ENCODE measurements around the gene STX2.

Gene STX2

DNA sequence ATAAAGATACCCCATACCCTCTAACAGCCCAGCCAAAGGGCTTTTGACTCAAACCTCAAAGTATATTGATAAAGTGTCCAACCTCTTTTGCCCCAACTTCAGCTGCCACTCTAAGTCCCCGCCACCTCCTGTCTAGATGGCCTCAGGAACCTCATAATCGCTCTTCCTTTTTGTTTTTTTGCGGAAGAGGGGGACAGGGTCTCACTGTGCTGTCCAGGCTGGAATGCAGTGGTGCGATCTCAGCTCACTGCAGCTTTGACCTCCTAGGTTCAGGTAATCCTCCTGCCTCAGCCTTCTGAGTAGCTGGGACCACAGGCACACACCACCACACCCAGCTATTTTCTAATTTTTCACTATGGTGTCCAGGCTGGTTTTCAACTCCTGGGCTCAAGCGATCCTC lies 60.3 kb downstream of the STX2 start:
- Histone ChIP-seq H3K9ac (ENCODE audit: low read length) (no peak overlapping the region), H3F3A (ENCODE audit: insufficient read depth) (no peaks in the 10 kb centered on the region), H3K4me3 (ENCODE audit: insufficient read depth, low read length, poor library complexity, severe bottlenecking) (no peak overlapping the region), H3K27ac (ENCODE audit: low read depth, low read length) (no peak overlapping the region), H2AFZ (ENCODE audit: low read depth, low read length, severe bottlenecking) (no peak overlapping the region), H3K27me3 (ENCODE audit: low read length) (no peaks in the 10 kb centered on the region), H3K9me3 (ENCODE audit: insufficient read depth, low read length) (no peaks in the 10 kb centered on the region), H3K9me2 (replicated peaks; ENCODE audit: insufficient read depth, low read length) (no peaks in the 10 kb centered on the region), H4K20me1 (ENCODE audit: low read depth, low read length) (no peaks in the 10 kb centered on the region), H3K36me3 (ENCODE audit: low read length) (no peaks in the 10 kb centered on the region), H3K79me2 (ENCODE audit: insufficient read depth, low read length) (no peaks in the 10 kb centered on the region), H3K4me2 (ENCODE audit: low read depth, low read length, poor library complexity, severe bottlenecking) (no peak overlapping the region)
- TF ChIP-seq, protein P1, sequence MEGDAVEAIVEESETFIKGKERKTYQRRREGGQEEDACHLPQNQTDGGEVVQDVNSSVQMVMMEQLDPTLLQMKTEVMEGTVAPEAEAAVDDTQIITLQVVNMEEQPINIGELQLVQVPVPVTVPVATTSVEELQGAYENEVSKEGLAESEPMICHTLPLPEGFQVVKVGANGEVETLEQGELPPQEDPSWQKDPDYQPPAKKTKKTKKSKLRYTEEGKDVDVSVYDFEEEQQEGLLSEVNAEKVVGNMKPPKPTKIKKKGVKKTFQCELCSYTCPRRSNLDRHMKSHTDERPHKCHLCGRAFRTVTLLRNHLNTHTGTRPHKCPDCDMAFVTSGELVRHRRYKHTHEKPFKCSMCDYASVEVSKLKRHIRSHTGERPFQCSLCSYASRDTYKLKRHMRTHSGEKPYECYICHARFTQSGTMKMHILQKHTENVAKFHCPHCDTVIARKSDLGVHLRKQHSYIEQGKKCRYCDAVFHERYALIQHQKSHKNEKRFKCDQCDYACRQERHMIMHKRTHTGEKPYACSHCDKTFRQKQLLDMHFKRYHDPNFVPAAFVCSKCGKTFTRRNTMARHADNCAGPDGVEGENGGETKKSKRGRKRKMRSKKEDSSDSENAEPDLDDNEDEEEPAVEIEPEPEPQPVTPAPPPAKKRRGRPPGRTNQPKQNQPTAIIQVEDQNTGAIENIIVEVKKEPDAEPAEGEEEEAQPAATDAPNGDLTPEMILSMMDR (IDR thresholded peaks at IDR 0.05; ENCODE audit: insufficient read depth, low read length, poor library complexity, severe bottlenecking): no peak
- no peak for TF ChIP-seq EZH2phosphoT487 (conservative IDR thresholded peaks at IDR 0.05; ENCODE audit: low read length)

DNA sequence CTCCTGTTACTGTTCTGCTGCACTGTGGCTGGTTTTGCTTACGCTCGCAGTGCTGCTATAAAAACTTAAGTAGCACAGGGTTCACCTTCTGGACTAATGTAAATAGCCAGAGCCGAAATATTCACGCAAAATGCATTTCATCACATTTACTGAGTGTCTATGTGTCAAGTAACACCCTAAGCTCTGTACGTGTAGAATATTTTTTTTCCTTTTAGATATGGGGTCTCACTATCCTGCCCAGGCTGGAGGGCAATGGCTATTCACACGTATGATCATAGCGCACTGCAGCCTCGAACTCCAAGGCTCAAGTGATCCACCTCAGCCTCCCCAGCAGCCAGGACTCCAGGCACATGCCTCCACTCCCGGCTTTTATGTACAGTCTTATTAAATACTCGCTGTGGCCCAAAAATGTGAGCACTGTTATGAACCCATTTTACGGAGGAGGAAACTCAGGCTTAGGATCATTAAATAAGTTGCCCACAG lies 62.2 kb downstream of the STX2 start:
- Histone ChIP-seq H4K20me1 (ENCODE audit: low read depth, low read length) (no peaks in the 10 kb centered on the region), H3K4me3 (ENCODE audit: insufficient read depth, low read length, poor library complexity, severe bottlenecking) (no peak overlapping the region), H3K27ac (ENCODE audit: low read depth, low read length) (no peak overlapping the region), H3K9ac (ENCODE audit: low read length) (no peak overlapping the region), H3K36me3 (ENCODE audit: low read length) (no peaks in the 10 kb centered on the region), H2AFZ (ENCODE audit: low read depth, low read length, severe bottlenecking) (no peak overlapping the region), H3F3A (ENCODE audit: insufficient read depth) (no peaks in the 10 kb centered on the region), H3K9me2 (replicated peaks; ENCODE audit: insufficient read depth, low read length) (no peaks in the 10 kb centered on the region), H3K9me3 (ENCODE audit: insufficient read depth, low read length) (no peaks in the 10 kb centered on the region), H3K27me3 (ENCODE audit: low read length) (no peaks in the 10 kb centered on the region), H3K4me2 (ENCODE audit: low read depth, low read length, poor library complexity, severe bottlenecking) (no peak overlapping the region), H3K79me2 (ENCODE audit: insufficient read depth, low read length) (no peaks in the 10 kb centered on the region)
- TF ChIP-seq, protein P1 (IDR thresholded peaks at IDR 0.05; ENCODE audit: insufficient read depth, low read length, poor library complexity, severe bottlenecking): no peak
- no peak for TF ChIP-seq EZH2phosphoT487 (conservative IDR thresholded peaks at IDR 0.05; ENCODE audit: low read length)

DNA sequence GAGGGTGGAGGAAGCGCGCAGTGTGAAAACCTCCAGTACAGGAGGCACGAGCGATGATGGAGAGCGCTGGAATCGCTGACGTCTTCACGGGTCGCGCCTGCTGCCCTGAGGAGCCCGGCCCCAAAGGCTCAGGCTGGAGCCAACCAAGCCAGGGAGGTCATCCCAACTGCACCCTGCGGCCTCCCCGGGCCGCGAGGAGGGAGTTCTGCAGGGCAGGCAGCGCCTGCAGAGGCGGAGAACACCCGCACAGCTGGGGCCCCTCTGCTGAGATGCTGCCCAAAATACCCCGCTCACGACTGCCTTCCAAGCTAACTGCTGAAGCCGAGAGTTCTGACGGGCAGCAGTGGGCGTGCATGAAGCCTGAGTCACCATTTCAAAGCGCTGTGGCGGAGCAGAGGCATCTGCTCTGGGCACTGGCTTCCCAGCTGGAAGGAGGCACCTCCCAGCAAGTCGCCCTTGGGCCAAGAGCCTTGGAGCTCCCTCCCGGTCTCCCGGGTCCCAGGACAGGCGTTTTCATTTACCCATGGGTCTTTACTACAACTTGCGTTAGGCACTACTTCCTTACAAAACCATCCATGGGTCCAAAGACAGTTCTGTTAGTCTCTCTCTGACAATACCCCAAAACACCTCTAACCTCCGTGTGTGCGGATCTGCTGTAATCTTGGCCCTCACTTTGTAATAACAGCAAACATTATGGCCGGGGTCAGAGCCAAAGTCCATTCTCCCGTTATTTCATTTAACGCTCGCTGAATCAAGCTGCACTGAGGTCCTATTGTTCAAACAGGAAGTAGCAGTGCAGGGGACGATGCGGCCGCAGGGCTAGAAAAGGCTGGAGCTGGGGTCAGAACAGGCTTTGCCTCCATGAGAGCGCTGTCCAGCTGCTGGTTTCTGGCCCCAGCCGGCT lies 62.8 kb downstream of the STX2 start:
- no peaks in the 10 kb centered on the region for H3F3A ChIP-seq (ENCODE audit: insufficient read depth)
- no peak overlapping the region for H3K9ac ChIP-seq (ENCODE audit: low read length)
- no peak overlapping the region for H2AFZ ChIP-seq (ENCODE audit: low read depth, low read length, severe bottlenecking)
- no peaks in the 10 kb centered on the region for H3K27me3 ChIP-seq (ENCODE audit: low read length)
- no peak overlapping the region for H3K27ac ChIP-seq (ENCODE audit: low read depth, low read length)
- no peaks in the 10 kb centered on the region for H3K9me3 ChIP-seq (ENCODE audit: insufficient read depth, low read length)
- no peaks in the 10 kb centered on the region for H4K20me1 ChIP-seq (ENCODE audit: low read depth, low read length)
- TF ChIP-seq, protein P1 (IDR thresholded peaks at IDR 0.05; ENCODE audit: insufficient read depth, low read length, poor library complexity, severe bottlenecking): no peak
- TF ChIP-seq EZH2phosphoT487 (conservative IDR thresholded peaks at IDR 0.05; ENCODE audit: low read length): no peak
- no peaks in the 10 kb centered on the region for H3K79me2 ChIP-seq (ENCODE audit: insufficient read depth, low read length)
- no peaks in the 10 kb centered on the region for H3K9me2 ChIP-seq (replicated peaks; ENCODE audit: insufficient read depth, low read length)
- no peak overlapping the region for H3K4me3 ChIP-seq (ENCODE audit: insufficient read depth, low read length, poor library complexity, severe bottlenecking)
- no peaks in the 10 kb centered on the region for H3K36me3 ChIP-seq (ENCODE audit: low read length)
- no peak overlapping the region for H3K4me2 ChIP-seq (ENCODE audit: low read depth, low read length, poor library complexity, severe bottlenecking)

Measured in SU-DHL-6 (cell line).